Osteoblast (primary cell): ENCODE data around the gene TENM3. TPM values are rescaled to one million over a fixed set of nuclear protein-coding genes. Genes with fewer than 3 reads are reported as not detected.

ENCODE experiments used
- DNase-seq: peaks from one replicate; pipeline ENCODE4 v3.0.0; 2011; ENCODE audit warnings: low spot score, mixed read lengths; ENCODE audit not compliant: insufficient read length; ENCODE audit errors: missing footprints
- H2AFZ ChIP-seq: 2 replicates; pipeline ENCODE4 v1.6.0; 2011; ENCODE audit warnings: mild to moderate bottlenecking, low read length
- H3K27ac ChIP-seq: 2 replicates; pipeline ENCODE4 v1.5.1; 2011; ENCODE audit warnings: mild to moderate bottlenecking, low read depth, low read length, moderate library complexity
- H3K27me3 ChIP-seq: 2 replicates; pipeline ENCODE4 v1.6.0; 2012; ENCODE audit warnings: mild to moderate bottlenecking, control low read depth, inconsistent platforms, low read length, moderate library complexity; ENCODE audit not compliant: insufficient read depth
- H3K36me3 ChIP-seq: 2 replicates; pipeline ENCODE4 v1.5.1; 2011; ENCODE audit warnings: mild to moderate bottlenecking, low read length, control low read depth, moderate library complexity; ENCODE audit not compliant: insufficient read depth
- H3K4me1 ChIP-seq: 2 replicates; pipeline ENCODE4 v1.5.1; 2011; ENCODE audit warnings: mild to moderate bottlenecking, low read length, control low read depth, moderate library complexity; ENCODE audit not compliant: insufficient read depth
- H3K4me2 ChIP-seq: 2 replicates; pipeline ENCODE4 v1.6.0; 2011; ENCODE audit warnings: mild to moderate bottlenecking, low read length; ENCODE audit not compliant: insufficient read depth
- H3K4me3 ChIP-seq: fragments of 200-600 bp; sonication (generic); 3 replicates; pipeline ENCODE4 v1.5.1; 2012; ENCODE audit warnings: mild to moderate bottlenecking, low read length, inconsistent platforms; ENCODE audit not compliant: insufficient read depth
- H3K79me2 ChIP-seq: 2 replicates; pipeline ENCODE4 v1.6.0; 2012; ENCODE audit warnings: mild to moderate bottlenecking, low read length, control low read depth, inconsistent platforms; ENCODE audit not compliant: insufficient read depth
- H3K9me3 ChIP-seq: 2 replicates; pipeline ENCODE4 v1.5.1; 2011; ENCODE audit warnings: low read depth, low read length, control low read depth
- H4K20me1 ChIP-seq: 2 replicates; pipeline ENCODE4 v1.6.0; 2012; ENCODE audit warnings: mild to moderate bottlenecking, low read length, control low read depth; ENCODE audit not compliant: insufficient read depth
- CTCF ChIP-seq: IDR thresholded peaks from 2 replicates; pipeline ENCODE4 v1.5.1; 2011; ENCODE audit warnings: mild to moderate bottlenecking, low read depth, low read length, moderate library complexity; ENCODE audit errors: extremely low read depth
- total RNA-seq: library from RNA; depleted of rRNA; stranded (reverse); fragments of >200 nt; gene quantifications from 2 replicates; pipeline ENCODE4 v1.2.3, GENCODE V29; 2012

The TENM3 gene
- total RNA-seq, 1 donor = 59.0 TPM

- no peak for TF ChIP-seq CTCF
- no peaks in the 10 kb centered on the region for H3K36me3 ChIP-seq
- no peak overlapping the region for H2AFZ ChIP-seq
- no peak overlapping the region for H3K4me3 ChIP-seq
- H3K4me1 ChIP-seq = peaks cover 7% of the 10 kb centered on the region
- H3K27ac ChIP-seq = no peak overlapping the region
- H3K9me3 ChIP-seq = no peaks in the 10 kb centered on the region
- H4K20me1 ChIP-seq = no peaks in the 10 kb centered on the region
- H3K27me3 ChIP-seq = peaks cover 4% of the 10 kb centered on the region
- H3K4me2 ChIP-seq = no peak overlapping the region
- no peak for DNase-seq
- H3K79me2 ChIP-seq = no peaks in the 10 kb centered on the region
Measured at GRCh38 chr4:182453830-182454229, 210.6 kb downstream of the TENM3 start.

GRCh38 chr4:182454440-182455013 lies 211.3 kb downstream of the TENM3 start:
- Histone ChIP-seq H3K4me3 (no peak overlapping the region), H3K79me2 (no peaks in the 10 kb centered on the region), H3K36me3 (no peaks in the 10 kb centered on the region), H3K4me1 (peaks cover 3% of the 10 kb centered on the region), H3K27me3 (peaks cover 2% of the 10 kb centered on the region), H3K4me2 (no peak overlapping the region), H3K27ac (no peak overlapping the region), H3K9me3 (no peaks in the 10 kb centered on the region), H2AFZ (no peak overlapping the region), H4K20me1 (no peaks in the 10 kb centered on the region)
- no peak for TF ChIP-seq CTCF
- DNase-seq = no peak

- no peaks in the 10 kb centered on the region for H3K9me3 ChIP-seq
- H3K27ac ChIP-seq = no peak overlapping the region
- H4K20me1 ChIP-seq = no peaks in the 10 kb centered on the region
- H3K27me3 ChIP-seq = no peaks in the 10 kb centered on the region
- H3K36me3 ChIP-seq = no peaks in the 10 kb centered on the region
- H3K4me2 ChIP-seq = no peak overlapping the region
- no peaks in the 10 kb centered on the region for H3K4me1 ChIP-seq
- no peak for TF ChIP-seq CTCF
- no peaks in the 10 kb centered on the region for H3K79me2 ChIP-seq
- no peak overlapping the region for H2AFZ ChIP-seq
- no peak overlapping the region for H3K4me3 ChIP-seq
- DNase-seq = peak; percentile 38
Measured at GRCh38 chr4:182465114-182465513, 221.9 kb downstream of the TENM3 start.

GRCh38 chr4:182465979-182466378 lies 222.8 kb downstream of the TENM3 start:
- H2AFZ ChIP-seq = no peak overlapping the region
- no peak for DNase-seq
- H3K4me2 ChIP-seq = no peak overlapping the region
- H3K4me1 ChIP-seq = no peaks in the 10 kb centered on the region
- H3K4me3 ChIP-seq = no peak overlapping the region
- TF ChIP-seq CTCF = no peak
- no peaks in the 10 kb centered on the region for H3K36me3 ChIP-seq
- no peaks in the 10 kb centered on the region for H3K27me3 ChIP-seq
- no peaks in the 10 kb centered on the region for H4K20me1 ChIP-seq
- no peaks in the 10 kb centered on the region for H3K79me2 ChIP-seq
- H3K27ac ChIP-seq = no peak overlapping the region
- H3K9me3 ChIP-seq = no peaks in the 10 kb centered on the region
